NCI-H1694 treated with DMSO at 0.1 percent for 48 hours (cell line): ENCODE data around the gene CCT6B.

Experiments
- DNase-seq: peaks from one replicate; lab custom pipeline; 2025; lab: John Stamatoyannopoulos, UW

The CCT6B gene

GRCh38 chr17:34883106-34884000 lies 77.9 kb downstream of the CCT6B start:
- DNase-seq, result no peak

GRCh38 chr17:34879146-34879545 lies 82.1 kb downstream of the CCT6B start:
- DNase-seq, result no peak
